Measurements from ENCODE around the gene OTOF.

The OTOF gene

GRCh38 chr2:26449278-26450030 is 28.5 kb downstream of the OTOF start:
- DNase-seq (ENCODE audit: low read depth): no peak

- no peak for DNase-seq (ENCODE audit: low read depth)
These were observed 29.3 kb downstream of the OTOF start for GRCh38 chr2:26448651-26449050.

GRCh38 chr2:26444236-26444635 is 33.7 kb downstream of the OTOF start:
- no peak for DNase-seq (ENCODE audit: low read depth)

GRCh38 chr2:26442707-26443106 is 35.2 kb downstream of the OTOF start:
- no peak for DNase-seq (ENCODE audit: low read depth)

- DNase-seq (ENCODE audit: low read depth): no peak
These were observed 35.6 kb downstream of the OTOF start for GRCh38 chr2:26442301-26442700.

- no peak for DNase-seq (ENCODE audit: low read depth)
These were observed 39.0 kb downstream of the OTOF start for GRCh38 chr2:26438926-26439325.

GRCh38 chr2:26438526-26438925 is 39.4 kb downstream of the OTOF start:
- DNase-seq (ENCODE audit: low read depth): no peak

GRCh38 chr2:26435106-26435505 is 42.8 kb downstream of the OTOF start:
- no peak for DNase-seq (ENCODE audit: low read depth)

GRCh38 chr2:26432859-26433258 is 45.1 kb downstream of the OTOF start:
- no peak for DNase-seq (ENCODE audit: low read depth)

- no peak for DNase-seq (ENCODE audit: low read depth)
These were observed 45.6 kb downstream of the OTOF start for GRCh38 chr2:26432363-26432762.

GRCh38 chr2:26430826-26431225 is 47.1 kb downstream of the OTOF start:
- no peak for DNase-seq (ENCODE audit: low read depth)

GRCh38 chr2:26429779-26430578 is 47.9 kb downstream of the OTOF start:
- DNase-seq (ENCODE audit: low read depth): no peak

GRCh38 chr2:26428846-26429245 is 49.1 kb downstream of the OTOF start:
- DNase-seq (ENCODE audit: low read depth): no peak

- DNase-seq (ENCODE audit: low read depth): no peak
These were observed 53.7 kb downstream of the OTOF start for GRCh38 chr2:26424221-26424620.

- DNase-seq (ENCODE audit: low read depth): no peak
These were observed 54.2 kb downstream of the OTOF start for GRCh38 chr2:26423750-26424149.

- DNase-seq (ENCODE audit: low read depth): no peak
These were observed 54.8 kb downstream of the OTOF start for GRCh38 chr2:26422947-26423629.

GRCh38 chr2:26421961-26422360 is 56.0 kb downstream of the OTOF start:
- DNase-seq (ENCODE audit: low read depth): no peak

GRCh38 chr2:26414311-26414710 is 63.6 kb downstream of the OTOF start:
- DNase-seq (ENCODE audit: low read depth): no peak

GRCh38 chr2:26412091-26412673 is 65.7 kb downstream of the OTOF start:
- DNase-seq (ENCODE audit: low read depth): no peak

- no peak for DNase-seq (ENCODE audit: low read depth)
These were observed 66.5 kb downstream of the OTOF start for GRCh38 chr2:26411419-26411818.

GRCh38 chr2:26410764-26411243 is 67.1 kb downstream of the OTOF start:
- no peak for DNase-seq (ENCODE audit: low read depth)

GRCh38 chr2:26409785-26410184 is 68.1 kb downstream of the OTOF start:
- DNase-seq (ENCODE audit: low read depth): no peak

Measured in activated T-cell treated with anti-CD3 and anti-CD28 coated beads for 1 hour (primary cell).